PFSK-1 (cell line): ENCODE results near the gene CRIP2. TPM values are rescaled to one million over a fixed set of nuclear protein-coding genes. Genes with fewer than 3 reads are reported as not detected.

Experiments used
- FOXP2 ChIP-seq: optimal IDR thresholded peaks from 2 replicates; pipeline ENCODE3; 2011; ENCODE audit warnings: borderline replicate concordance, control low read depth, inconsistent platforms; ENCODE audit not compliant: insufficient read depth; ENCODE audit errors: extremely low read length, extremely low read depth
- POLR2AphosphoS5 ChIP-seq: IDR thresholded peaks from 2 replicates; pipeline ENCODE4 v1.6.1; 2012; ENCODE audit warnings: low read depth, mild to moderate bottlenecking, control low read depth, low read length, moderate library complexity
- REST ChIP-seq, 2 experiments: IDR thresholded peaks; 2 replicates each; pipeline versions ENCODE4 v1.6.1 to v1.8.0; 2011 to 2012; ENCODE audit warnings: low read depth in 2 of 2, low read length in 2 of 2, control low read depth in 1 of 2, inconsistent platforms in 1 of 2, mild to moderate bottlenecking in 1 of 2, moderate library complexity in 1 of 2; ENCODE audit not compliant: insufficient read depth in 1 of 2
- SIN3A ChIP-seq: IDR thresholded peaks from 2 replicates; pipeline ENCODE4 v1.6.1; 2012; ENCODE audit warnings: mild to moderate bottlenecking, low read length, moderate library complexity, borderline replicate concordance; ENCODE audit not compliant: insufficient read depth
- TAF1 ChIP-seq: IDR thresholded peaks from 2 replicates; pipeline ENCODE4 v1.6.1; 2012; ENCODE audit warnings: low read length, control low read depth, borderline replicate concordance; ENCODE audit not compliant: insufficient read depth
- polyA plus RNA-seq: library from polyadenylated mRNA; unstranded; fragments of >200 nt; gene quantifications from one replicate; pipeline ENCODE4 v1.2.1, GENCODE V29; 2012; ENCODE audit warnings: low read depth, missing spikeins; ENCODE audit not compliant: insufficient read length

The CRIP2 gene
- polyA plus RNA-seq = 256 TPM

GRCh38 chr14:105474483-105475268 lies at the start of gene CRIP2:
TSS of gene CRIP2 (plus strand) at chr14:105474821. CDS start at chr14:105474863, 42 bp downstream.
- no peak for TF ChIP-seq POLR2AphosphoS5
- TF ChIP-seq SIN3A = no peak
- TF ChIP-seq TAF1 = no peak
- no peak for TF ChIP-seq FOXP2
- TF ChIP-seq REST (IDR thresholded peaks at IDR 0.05; ENCODE audit: insufficient read depth in 1 of 2, low read depth in 2 of 2, low read length in 2 of 2) = no peak

- TF ChIP-seq POLR2AphosphoS5 = no peak
- TF ChIP-seq TAF1 = no peak
- no peak for TF ChIP-seq SIN3A
- TF ChIP-seq REST (IDR thresholded peaks at IDR 0.05; ENCODE audit: insufficient read depth in 1 of 2, low read depth in 2 of 2, low read length in 2 of 2) = no peak
- no peak for TF ChIP-seq FOXP2
Observed at GRCh38 chr14:105424861-105425260, 49.8 kb upstream of the CRIP2 start.

- TF ChIP-seq TAF1 = no peak
- no peak for TF ChIP-seq POLR2AphosphoS5
- no peak for TF ChIP-seq REST (IDR thresholded peaks at IDR 0.05; ENCODE audit: insufficient read depth in 1 of 2, low read depth in 2 of 2, low read length in 2 of 2)
- no peak for TF ChIP-seq SIN3A
- no peak for TF ChIP-seq FOXP2
Observed at GRCh38 chr14:105425823-105426247, 48.8 kb upstream of the CRIP2 start.

GRCh38 chr14:105426416-105427130 lies 48.0 kb upstream of the CRIP2 start:
- TF ChIP-seq SIN3A (no peak), TAF1 (no peak), REST (IDR thresholded peaks at IDR 0.05; ENCODE audit: insufficient read depth in 1 of 2, low read depth in 2 of 2, low read length in 2 of 2) (no peak), POLR2AphosphoS5 (no peak), FOXP2 (no peak)
